Measurements from ENCODE around the gene MACROD1.
A peak's percentile ranks its signal among the peaks of the same experiment; 100 is the strongest.

MACROD1 gene, protein sequence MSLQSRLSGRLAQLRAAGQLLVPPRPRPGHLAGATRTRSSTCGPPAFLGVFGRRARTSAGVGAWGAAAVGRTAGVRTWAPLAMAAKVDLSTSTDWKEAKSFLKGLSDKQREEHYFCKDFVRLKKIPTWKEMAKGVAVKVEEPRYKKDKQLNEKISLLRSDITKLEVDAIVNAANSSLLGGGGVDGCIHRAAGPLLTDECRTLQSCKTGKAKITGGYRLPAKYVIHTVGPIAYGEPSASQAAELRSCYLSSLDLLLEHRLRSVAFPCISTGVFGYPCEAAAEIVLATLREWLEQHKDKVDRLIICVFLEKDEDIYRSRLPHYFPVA

DNA sequence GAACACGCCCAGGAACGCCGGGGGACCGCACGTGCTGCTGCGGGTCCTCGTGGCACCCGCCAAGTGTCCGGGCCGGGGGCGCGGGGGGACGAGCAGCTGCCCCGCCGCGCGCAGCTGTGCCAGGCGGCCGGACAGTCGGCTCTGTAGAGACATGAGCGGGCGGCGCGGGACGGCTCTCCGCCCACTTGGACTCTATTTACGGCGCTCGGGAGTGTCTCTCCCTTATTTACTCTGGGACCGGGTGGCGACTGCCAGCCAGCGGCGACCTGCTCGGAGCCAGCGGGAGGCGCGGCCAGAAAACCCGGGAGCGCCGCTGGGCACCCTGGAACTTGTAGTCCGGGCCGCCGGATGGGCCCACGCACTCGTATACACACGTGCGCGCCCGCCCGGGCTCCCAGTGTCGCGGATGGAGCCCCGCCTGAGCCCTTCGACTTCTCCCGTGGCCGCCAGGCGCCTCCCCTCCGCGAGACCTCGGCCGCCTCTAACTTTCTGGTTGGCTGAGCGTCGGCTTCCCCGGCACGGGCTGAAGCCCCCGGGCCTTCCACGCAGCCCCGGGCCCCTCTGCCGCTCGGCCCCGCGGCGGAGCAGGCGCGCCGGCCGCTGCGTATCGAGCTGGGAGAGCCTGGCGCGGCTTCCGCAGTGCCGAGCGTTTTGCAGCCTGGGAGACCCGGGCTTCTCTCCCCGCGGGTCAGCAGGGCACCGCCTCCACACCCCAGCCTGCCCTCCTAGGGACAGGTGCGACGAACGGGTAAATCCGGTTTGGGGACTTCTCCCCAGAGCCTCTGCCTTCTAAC, at the start of gene MACROD1:
MACROD1 (minus strand) TSS at position 272 of the 794 bp plus-strand sequence; CDS start at position 153, 119 bp downstream.
- DNase-seq (ENCODE audit: low spot score), result peak; percentile 94

DNA sequence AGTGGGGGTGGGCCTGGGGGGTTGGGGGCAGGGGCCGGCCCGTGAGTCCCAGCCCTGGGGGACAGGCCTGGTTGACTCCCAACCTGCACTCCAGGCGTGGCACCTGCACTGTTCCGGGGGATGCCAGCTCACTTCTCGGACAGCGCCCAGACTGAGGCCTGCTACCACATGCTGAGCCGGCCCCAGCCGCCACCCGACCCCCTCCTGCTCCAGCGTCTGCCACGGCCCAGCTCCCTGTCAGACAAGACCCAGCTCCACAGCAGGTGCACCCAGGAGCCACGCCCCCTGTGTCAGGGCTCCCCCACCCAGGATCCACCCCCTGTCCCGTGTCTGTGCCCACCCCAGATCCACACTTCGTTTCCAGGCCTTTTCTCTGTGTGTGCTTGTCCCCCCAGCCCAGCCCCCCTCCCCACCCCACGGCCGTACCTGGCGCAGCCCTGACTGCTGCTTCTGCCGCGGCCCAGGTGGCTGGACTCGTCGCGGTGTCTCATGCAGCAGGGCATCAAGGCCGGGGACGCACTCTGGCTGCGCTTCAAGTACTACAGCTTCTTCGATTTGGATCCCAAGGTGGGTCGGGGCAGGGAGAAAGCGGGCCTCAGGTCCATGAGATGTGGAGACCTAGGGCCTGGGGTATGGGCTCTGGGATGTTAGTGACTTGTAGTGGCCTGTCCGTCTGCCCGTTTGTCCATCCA, 45.4 kb upstream of the MACROD1 start:
- DNase-seq (ENCODE audit: low spot score), result no peak

DNA sequence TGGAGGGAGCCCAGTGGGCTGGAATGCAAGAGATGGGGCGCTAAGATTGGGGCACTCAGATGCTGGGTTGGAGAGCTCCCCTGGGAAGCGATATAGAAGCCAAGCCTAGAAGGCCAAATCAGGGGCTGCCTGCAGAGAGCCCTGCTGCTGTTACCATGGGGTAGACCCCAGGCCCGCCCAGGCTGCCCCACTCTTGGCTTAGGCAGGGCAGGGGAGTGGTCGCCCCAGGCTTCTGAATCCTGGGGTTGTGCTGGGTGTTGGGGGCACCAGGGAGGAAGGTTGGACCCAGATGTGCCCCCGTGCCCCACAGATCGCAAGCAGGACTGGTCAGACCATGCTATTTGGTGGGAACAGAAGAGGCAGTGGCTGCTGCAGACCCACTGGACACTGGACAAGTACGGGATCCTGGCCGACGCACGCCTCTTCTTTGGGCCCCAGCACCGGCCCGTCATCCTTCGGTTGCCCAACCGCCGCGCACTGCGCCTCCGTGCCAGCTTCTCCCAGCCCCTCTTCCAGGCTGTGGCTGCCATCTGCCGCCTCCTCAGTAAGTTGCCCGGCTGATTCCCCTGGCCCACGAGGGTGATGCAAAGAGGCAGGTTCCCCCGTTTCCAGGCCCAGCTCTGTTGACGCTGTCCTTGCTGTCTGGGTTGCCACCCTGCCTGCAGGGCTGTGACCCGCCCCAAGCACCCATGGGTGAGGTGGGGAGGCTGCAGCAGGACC, 44.5 kb upstream of the MACROD1 start:
- no peak for DNase-seq (ENCODE audit: low spot score)

DNA sequence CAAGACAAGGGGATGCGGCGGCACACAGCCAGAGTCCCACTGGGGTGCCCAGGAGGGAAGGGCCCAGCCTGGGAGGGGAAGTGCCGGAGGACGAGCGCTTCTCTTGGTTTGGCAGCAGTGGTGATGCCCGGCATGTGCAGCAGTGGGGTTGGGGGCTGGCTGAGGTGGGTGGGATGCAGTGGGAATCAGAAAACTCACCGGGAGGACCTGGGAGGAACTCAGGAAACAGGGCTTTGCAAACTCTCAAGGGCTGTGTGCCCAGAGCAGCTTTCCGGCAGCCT, 43.6 kb upstream of the MACROD1 start:
- no peak for DNase-seq (ENCODE audit: low spot score)

DNA sequence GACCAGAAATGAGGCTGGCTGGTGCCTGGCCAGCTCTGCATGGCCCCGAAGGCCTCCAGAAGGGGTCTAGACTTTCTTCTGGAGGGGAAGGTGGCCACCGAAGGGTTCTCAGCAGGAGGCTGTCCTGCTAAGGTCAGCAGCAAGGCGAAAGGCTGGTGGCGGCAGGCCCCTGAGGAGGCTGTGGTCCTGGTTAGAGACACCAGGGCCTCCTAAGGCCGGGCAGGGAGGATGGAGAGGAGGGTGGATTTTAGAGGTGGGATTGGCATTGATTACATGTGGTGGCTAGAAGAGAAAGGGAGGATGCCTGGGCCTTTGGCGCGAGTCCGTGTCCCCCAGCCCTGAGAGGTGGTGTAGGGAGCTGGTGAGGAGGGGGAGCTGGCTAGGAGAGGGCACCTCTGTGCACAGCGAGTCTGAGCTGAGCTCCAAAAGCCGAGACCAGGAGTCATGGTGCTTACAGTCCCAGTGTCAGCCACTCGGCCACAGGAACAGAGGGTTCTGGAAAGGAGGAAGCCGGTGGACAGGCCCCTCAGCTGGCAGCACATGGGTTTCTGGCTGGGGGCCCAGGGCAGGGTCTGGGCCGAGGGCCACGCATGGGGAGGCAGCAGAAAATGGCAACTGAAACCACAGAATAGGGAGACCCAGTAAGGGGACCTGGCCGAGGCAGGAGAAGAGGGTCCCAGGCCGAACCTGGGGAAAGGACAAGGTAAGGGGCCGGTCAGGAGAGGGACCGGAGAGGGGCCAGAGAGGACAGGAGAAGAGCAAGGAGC, 43.1 kb upstream of the MACROD1 start:
- DNase-seq (ENCODE audit: low spot score), result no peak

DNA sequence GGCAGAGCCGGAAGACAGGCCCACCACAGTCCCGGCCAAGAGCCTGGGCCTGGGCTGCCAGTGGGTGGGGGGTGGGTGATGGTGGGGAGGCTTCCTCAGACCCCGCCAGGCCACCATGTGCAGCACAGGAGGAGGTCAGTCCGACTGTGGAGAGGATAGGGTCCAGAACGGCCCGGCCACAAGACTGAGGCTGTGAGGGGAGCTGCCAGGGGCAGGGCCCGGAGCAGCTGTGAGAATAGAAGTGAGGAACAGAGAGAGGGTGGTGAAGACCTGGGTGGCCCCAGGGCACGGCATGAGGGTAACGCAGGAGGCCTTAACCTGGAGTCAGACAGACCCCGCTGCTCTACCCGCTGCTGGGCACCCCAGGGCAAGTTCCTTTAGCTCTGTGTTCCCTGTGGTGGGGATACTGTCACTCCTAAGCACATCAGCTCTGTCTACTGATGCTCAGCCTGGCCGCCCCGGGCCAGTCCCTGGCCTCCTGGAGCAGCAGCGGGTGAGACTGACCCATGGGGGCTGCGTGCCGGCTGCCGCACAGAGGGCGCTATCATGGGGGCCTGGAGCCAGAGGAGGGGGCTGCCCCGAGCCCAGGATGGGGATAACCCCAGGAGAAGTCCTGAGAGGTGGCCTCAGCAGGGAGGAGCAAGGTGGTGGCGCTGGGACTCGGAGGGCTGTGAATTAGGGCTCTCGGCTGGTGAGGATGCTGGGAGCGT, 42.3 kb upstream of the MACROD1 start:
- DNase-seq (ENCODE audit: low spot score), result no peak

DNA sequence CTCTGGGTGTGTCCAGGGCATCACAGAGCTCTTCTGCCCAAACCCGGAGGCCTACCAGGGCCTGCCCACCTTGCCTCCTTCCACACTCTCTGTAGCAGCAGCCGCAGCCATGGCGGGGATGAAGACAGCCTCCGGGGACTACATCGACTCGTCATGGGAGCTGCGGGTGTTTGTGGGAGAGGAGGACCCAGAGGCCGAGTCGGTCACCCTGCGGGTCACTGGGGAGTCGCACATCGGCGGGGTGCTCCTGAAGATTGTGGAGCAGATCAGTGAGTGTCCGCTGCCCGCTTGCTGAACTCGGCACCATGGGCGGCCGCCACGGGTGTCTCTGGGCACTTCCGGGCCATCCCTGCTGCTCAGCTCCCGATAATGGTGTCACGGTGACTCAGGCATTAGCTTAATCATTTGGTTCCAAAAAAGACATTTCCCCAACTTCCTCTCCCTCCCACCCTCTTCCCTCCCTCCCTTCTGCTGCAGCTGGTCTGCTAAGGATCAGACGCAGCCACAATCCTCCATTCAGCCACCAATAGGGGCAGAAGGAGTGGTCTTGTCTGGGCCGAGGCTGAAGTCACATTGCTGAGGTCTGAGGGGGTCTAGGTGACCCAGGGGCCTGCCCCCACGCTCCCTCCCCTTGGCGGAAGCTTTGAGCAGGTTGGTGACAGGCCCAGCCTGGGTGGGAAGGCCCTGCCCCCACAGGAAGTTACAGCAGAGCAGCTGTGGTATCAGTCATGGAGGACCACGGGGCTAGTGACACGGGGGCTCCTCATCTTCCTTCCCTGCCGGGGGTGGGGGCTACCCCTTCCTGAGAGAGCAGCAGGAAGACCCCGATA, 41.6 kb upstream of the MACROD1 start:
- peak; percentile 78 for DNase-seq (ENCODE audit: low spot score)

DNA sequence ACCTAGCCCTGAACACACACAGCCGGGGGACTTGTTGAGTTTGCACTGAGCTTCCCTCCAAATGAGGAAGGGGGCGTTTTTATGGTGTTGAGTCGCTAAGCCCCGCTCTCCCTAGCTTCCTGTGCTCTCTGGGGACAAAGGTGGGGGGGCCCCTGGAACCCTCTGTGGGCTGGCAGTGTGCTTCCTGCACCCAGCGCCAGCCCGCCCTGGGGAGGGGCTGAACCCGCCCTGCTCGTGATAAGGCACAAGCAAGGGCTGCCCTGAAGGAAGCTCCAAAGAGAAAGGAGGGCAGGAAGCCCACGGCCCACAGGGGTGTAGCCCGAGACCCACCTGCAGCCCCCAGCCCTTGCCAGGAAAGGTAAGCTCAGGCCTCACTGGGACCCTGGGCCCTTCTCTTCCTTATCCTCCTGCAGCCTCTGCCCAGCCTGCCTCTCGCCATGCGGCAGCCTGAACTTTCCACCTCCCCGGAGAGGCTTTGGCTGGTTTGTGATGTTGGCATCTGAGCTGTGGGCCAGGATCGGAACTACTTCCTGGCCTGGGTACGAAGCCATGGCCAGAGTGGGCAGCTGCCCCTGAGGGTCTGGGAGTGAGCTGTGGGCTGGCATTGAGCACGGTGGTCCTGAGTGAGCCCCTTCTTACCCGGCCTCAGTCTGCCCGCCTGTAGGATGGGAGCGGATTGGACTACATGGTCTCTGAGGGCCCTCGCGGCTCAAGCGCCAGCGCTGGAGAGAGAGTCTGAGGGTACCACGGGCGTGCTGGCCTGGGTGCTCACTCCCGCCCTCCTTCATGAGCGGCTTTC, 40.7 kb upstream of the MACROD1 start, which contains the start of gene FERMT3:
FERMT3 (plus strand) TSS at position 265 of the 799 bp plus-strand sequence. CDS start 644 bp downstream, outside the sequence.
- DNase-seq (ENCODE audit: low spot score), result no peak

DNA sequence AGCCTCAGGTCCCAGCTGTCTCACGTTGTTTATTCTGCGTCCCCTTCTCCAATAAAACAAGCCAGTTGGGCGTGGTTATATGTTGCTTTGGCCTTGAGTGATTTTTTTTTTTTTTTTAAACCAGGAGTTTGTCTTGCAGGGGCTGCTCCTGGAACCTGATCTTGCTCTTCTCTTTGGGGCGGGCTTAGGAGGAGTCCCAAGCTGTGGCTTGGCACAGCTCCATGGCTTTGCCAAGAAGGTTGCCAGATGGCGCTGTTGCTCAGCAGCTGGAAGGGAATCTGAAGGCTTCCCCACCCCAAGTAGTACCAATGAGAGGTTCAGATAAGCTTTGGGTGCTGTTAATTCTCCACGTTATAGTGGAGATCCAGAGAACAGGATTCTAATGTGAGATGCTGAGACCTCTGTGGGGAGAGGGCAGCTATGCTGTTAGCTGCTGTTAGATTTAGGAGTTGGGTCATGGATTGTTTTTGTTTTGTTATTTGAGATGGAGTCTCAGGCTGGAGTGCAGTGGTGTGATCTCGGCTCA, 38.6 kb upstream of the MACROD1 start:
- peak; percentile 93 for DNase-seq (ENCODE audit: low spot score)

DNA sequence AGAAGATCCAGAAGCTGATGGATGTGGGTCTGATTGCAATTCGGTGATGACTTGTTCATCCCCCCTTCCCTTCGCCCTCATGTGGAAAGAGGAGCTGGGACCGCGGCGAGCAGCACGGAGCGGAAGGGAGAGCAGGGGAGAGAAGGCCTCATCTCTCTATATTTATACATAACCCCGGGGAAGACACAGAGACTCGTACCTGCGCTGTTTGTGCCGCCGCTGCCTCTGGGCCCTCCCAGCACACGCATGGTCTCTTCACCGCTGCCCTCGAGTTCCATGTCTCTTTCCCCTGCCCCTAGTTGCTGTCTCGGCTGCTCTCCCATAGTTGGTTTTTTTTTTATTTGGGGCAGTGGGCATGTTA, 38.1 kb upstream of the MACROD1 start:
- no peak for DNase-seq (ENCODE audit: low spot score)

DNA sequence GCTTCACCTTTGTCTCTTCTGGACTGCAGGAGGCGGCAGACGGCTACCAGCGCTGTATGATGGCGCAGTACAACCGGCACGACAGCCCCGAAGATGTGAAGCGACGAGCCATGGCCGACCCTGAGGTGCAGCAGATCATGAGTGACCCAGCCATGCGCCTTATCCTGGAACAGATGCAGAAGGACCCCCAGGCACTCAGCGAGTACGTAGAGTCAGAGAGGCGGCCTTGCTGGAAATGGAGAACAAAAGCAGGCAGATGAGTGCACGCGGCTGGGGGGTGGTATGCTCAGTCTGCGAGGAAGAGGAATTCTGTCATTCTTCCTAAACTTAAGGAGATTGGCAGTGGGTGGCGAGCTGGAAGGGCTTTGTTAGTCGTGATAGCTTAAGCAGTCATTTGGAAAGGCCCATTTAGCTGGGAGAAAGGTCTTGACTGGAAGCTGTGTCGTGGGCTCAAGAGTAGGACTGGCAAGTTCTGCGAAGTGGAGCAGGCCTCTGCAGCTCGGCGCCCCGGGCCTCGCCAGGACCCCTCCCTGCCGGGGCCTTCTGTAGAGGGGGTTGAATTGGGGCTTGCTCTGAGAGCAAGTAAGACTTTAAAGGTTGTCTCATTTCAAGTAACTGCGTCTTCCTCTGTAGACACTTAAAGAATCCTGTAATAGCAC, 37.6 kb upstream of the MACROD1 start:
- no peak for DNase-seq (ENCODE audit: low spot score)

DNA sequence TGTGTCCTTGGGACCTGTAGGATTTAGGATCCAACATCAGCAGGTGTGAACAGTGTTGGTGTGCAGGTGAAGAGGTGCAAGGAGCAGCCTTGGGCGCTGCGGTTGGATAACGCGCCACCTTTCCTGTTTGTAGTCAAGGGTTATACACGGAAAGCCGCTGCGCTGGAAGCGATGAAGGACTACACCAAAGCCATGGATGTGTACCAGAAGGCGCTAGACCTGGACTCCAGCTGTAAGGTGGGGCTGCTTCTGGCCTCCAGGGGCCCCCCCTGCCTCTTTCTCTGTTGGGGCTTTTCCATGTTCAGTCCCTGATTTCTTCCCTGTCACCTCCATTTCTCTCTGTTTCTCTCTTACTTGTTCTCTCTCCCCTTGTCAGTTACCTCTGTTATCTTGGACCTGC, 37.1 kb upstream of the MACROD1 start:
- no peak for DNase-seq (ENCODE audit: low spot score)

DNA sequence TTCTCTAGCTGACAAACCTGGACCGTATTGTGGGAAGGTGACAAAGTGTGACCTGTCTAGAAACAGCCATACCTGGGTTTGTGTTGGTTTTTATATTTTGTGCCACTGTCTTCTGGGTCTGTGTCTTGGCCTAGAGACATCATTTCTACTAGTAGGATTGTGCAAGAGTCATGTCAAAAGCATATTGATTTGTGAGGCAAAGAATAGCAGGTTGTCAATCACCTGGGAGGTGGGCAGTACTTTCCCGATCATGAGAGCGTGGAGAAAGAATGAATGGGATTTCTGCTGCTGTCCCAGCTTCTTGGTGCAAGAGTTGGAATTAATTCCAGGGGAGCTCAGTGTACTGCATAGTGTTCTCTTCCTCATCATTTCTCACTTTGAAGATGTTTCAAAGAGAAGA, 35.6 kb upstream of the MACROD1 start:
- no peak for DNase-seq (ENCODE audit: low spot score)

DNA sequence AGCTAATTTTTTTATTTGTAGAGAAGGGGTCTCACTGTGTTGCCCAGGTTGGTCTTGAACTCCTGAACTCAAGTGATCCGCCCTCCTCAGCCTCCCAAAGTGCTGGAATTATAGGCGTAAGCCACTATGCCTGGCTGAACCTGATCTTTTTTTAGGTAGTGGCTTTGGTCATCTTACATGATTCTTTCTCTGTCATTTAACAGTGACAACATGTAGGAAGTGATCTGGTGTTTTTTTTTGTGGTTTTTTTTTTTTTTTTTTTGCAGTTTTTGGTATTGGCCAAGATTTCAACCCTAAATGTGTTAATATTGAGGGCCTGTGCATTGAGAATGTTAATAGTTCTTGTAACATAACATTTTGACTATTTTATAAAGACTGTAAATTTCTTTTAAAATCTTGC, 32.6 kb upstream of the MACROD1 start:
- no peak for DNase-seq (ENCODE audit: low spot score)

DNA sequence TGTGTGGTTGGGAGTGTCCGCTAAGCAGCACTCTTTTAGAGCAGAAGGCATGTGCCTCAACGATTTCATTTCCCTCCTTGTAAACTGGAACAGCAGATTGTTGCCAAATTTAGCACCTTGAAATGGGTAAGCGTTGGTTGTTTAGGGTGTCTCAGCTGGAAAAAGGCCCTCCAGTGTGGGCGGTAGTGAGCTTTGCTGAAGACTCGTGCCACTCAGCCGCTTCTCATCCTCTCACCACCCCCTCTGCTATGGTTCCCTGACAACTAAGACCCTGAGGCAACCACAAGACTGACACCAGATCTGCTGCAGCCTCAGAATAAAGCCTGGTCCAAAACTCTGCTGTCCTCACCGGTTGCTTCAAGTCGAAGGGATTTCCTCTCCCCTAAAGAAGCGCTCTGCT, 30.7 kb upstream of the MACROD1 start:
- no peak for DNase-seq (ENCODE audit: low spot score)

DNA sequence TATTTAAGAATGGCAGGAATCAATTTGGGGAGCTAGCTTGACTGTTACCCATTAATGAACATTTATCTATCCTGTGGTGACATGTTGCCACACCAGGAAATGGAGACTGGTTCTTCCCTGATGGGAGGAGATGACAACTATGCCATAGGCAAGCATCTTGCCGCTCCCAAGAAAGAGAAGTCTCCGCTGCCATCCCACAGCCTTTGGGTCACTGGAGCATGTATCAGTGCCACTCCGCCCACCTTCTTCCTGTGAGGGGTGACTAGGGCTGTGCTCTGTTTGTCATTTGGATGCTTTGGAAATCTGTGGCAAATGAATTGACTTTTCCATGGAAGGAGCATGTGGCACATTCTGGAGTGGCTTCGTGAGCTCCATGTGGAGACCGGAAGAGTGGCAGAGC, 26.5 kb upstream of the MACROD1 start:
- DNase-seq (ENCODE audit: low spot score), result no peak

DNA sequence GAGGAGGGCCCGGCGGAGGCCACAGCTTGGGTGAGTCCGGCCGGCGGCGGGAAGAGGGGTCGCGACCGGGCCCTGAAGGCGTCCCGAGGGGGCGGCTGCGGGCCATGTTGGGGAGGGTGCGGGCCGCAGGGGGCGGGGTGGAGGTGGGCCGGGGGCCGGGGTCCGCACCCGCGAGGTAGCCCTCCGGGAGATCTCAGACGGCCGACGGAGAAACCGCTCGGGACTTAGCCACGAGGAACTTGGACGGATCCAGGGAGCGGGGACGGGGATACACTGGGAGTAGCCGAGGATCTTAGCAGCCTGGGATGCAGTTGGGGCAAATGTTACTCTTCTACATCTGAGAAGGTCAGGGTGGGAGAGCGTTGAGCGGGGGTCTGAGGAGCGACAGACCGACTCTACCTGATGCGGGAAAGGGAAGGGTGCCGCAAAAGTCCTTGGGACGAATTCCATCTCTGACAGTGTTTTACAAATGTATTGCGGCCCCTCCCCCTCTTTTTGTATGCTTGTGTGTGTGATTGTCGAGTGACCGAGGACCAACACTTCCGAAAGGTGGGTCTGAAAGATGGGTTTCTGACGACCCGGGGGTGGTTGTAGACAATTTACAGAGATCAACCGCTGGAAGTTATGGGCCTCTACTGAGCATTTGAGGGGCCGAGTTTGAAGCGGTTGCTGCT, 20.7 kb upstream of the MACROD1 start:
- DNase-seq (ENCODE audit: low spot score), result peak; percentile 37

All from GM03348 (cell line).